Endothelial cell of umbilical vein (primary cell): Measurements from ENCODE around the gene TMEM151A. TPM values are rescaled to one million over a fixed set of nuclear protein-coding genes. Genes with fewer than 3 reads are reported as not detected.

ENCODE experiments used
- BruUV-seq: library from RNA; stranded (reverse); fragments of 400-500 nt; replicated peaks from 2 replicates; lab custom pipeline; 2021; lab: Mats Ljungman, UMichigan
- CTCF ChIA-PET: fragments of 300-600, 350-600 bp; sonication (Branson Sonifier 250); formaldehyde crosslinking; loops from one replicate; lab custom pipeline; 2021; ENCODE audit warnings: antibody characterized with exemption, inconsistent platforms; lab: Charles Lee
- POLR2A ChIA-PET: fragments of 300-600, 350-600 bp; sonication (Branson Sonifier 250); formaldehyde crosslinking; loops from one replicate; lab custom pipeline; 2021; ENCODE audit warnings: antibody characterized with exemption, inconsistent platforms; lab: Charles Lee
- DNase-seq: peaks from one replicate; pipeline ENCODE4 v3.0.0-alpha.2; 2011; ENCODE audit warnings: low read depth, low spot score
- FAIRE-seq: peaks from 2 replicates; lab custom pipeline; 2011; peaks lifted over from hg19 to GRCh38; lab: Jason Lieb, UNC
- H2AFZ ChIP-seq: 2 replicates; pipeline ENCODE4 v1.6.0; 2012; ENCODE audit warnings: low read depth, low read length, control low read depth, inconsistent platforms
- H3K27ac ChIP-seq: 2 replicates; pipeline ENCODE4 v1.5.1; 2011; ENCODE audit warnings: low read depth, mild to moderate bottlenecking, control low read depth, low read length, moderate library complexity; ENCODE audit not compliant: insufficient read depth
- H3K27me3 ChIP-seq, 2 experiments: 2 replicates each; pipeline versions ENCODE4 v1.6.0 to v1.6.1; 2011; ENCODE audit warnings: low read length in 2 of 2, mixed read lengths in 1 of 2; ENCODE audit not compliant: control insufficient read depth in 2 of 2, insufficient read depth in 2 of 2
- H3K36me3 ChIP-seq, 2 experiments: 2 replicates in 1 of 2; 3 replicates in 1 of 2; pipeline ENCODE4 v1.5.1; 2011; ENCODE audit warnings: low read length in 2 of 2, mild to moderate bottlenecking in 1 of 2, moderate library complexity in 1 of 2; ENCODE audit not compliant: control insufficient read depth in 2 of 2, insufficient read depth in 2 of 2; ENCODE audit errors: extremely low read depth in 1 of 2
- H3K4me1 ChIP-seq: 3 replicates; pipeline ENCODE4 v1.5.1; 2011; ENCODE audit warnings: mild to moderate bottlenecking, low read length; ENCODE audit not compliant: control insufficient read depth, insufficient read depth; ENCODE audit errors: extremely low read depth
- H3K4me2 ChIP-seq: 2 replicates; pipeline ENCODE4 v1.6.1; 2011; ENCODE audit warnings: low read length, control low read depth, mixed read lengths; ENCODE audit not compliant: insufficient read depth
- H3K4me3 ChIP-seq, 3 experiments: fragments of 200-600 bp in 1 of 3; sonication (generic), shearing (Covaris generic) in 1 of 3; replicated peaks in 1 of 3; 2 replicates each; pipeline ENCODE4 v1.5.1; 2011 to 2016; ENCODE audit warnings: control low read depth in 3 of 3, low read length in 3 of 3, mild to moderate bottlenecking in 2 of 3, inconsistent platforms in 1 of 3, low read depth in 1 of 3, moderate library complexity in 1 of 3; ENCODE audit not compliant: insufficient read depth in 1 of 3
- H3K79me2 ChIP-seq: 2 replicates; pipeline ENCODE4 v1.6.0; 2012; ENCODE audit warnings: low read length, inconsistent platforms; ENCODE audit not compliant: control insufficient read depth, insufficient read depth
- H3K9ac ChIP-seq: replicated peaks from 2 replicates; pipeline ENCODE3; 2011; ENCODE audit warnings: low read length, control low read depth; ENCODE audit not compliant: insufficient read depth; ENCODE audit errors: extremely low read depth
- H3K9me1 ChIP-seq: replicated peaks from 3 replicates; pipeline ENCODE4 v1.6.0; 2011; ENCODE audit warnings: mild to moderate bottlenecking, low read length; ENCODE audit not compliant: control insufficient read depth, insufficient read depth; ENCODE audit errors: extremely low read depth
- H3K9me3 ChIP-seq: replicated peaks from 2 replicates; pipeline ENCODE4 v1.5.1; 2012; ENCODE audit warnings: low read length, inconsistent platforms; ENCODE audit not compliant: control insufficient read depth, insufficient read depth
- H4K20me1 ChIP-seq: replicated peaks from 2 replicates; pipeline ENCODE3; 2011; ENCODE audit warnings: mild to moderate bottlenecking, low read length; ENCODE audit not compliant: control insufficient read depth, insufficient read depth; ENCODE audit errors: extremely low read depth
- CTCF ChIP-seq, 2 donors: IDR thresholded peaks; 1 replicate in 1 of 2; 2 replicates in 1 of 2; pipeline ENCODE4 v1.5.1; 2011; ENCODE audit warnings: low read length in 2 of 2, mild to moderate bottlenecking in 2 of 2, moderate library complexity in 2 of 2, control low read depth in 1 of 2, inconsistent platforms in 1 of 2, low read depth in 1 of 2; ENCODE audit not compliant: insufficient read depth in 1 of 2; ENCODE audit errors: extremely low read depth in 1 of 2
- EZH2 ChIP-seq: IDR thresholded peaks from 2 replicates; pipeline ENCODE4 v1.6.1; 2012; ENCODE audit warnings: borderline replicate concordance, low read depth, mild to moderate bottlenecking, moderate library complexity, low read length, inconsistent platforms; ENCODE audit not compliant: severe bottlenecking
- FOS ChIP-seq: IDR thresholded peaks from 2 replicates; pipeline ENCODE4 v1.6.1; 2011; ENCODE audit warnings: mild to moderate bottlenecking, low read length, moderate library complexity, borderline replicate concordance; ENCODE audit not compliant: insufficient read depth
- GATA2 ChIP-seq: IDR thresholded peaks from 2 replicates; pipeline ENCODE4 v1.7.0; 2011; ENCODE audit warnings: low read depth, mild to moderate bottlenecking, moderate library complexity, mixed read lengths, low read length; ENCODE audit not compliant: insufficient read length, insufficient read depth
- JUN ChIP-seq: IDR thresholded peaks from 2 replicates; pipeline ENCODE4 v1.6.1; 2011; ENCODE audit warnings: borderline replicate concordance, low read depth; ENCODE audit not compliant: insufficient read length, insufficient read depth
- MAX ChIP-seq: IDR thresholded peaks from 2 replicates; pipeline ENCODE4 v1.6.1; 2011; ENCODE audit not compliant: insufficient read depth, insufficient read length
- MYC ChIP-seq: IDR thresholded peaks from one replicate; pipeline ENCODE4 v1.6.1; 2011; ENCODE audit warnings: mild to moderate bottlenecking, low read depth, low read length
- POLR2A ChIP-seq: IDR thresholded peaks from 2 replicates; pipeline ENCODE4 v1.6.1; 2012; ENCODE audit warnings: low read depth, mild to moderate bottlenecking, control low read depth, low read length
- POLR2AphosphoS5 ChIP-seq: IDR thresholded peaks from 2 replicates; pipeline ENCODE4 v1.6.1; 2012; ENCODE audit warnings: low read depth, mild to moderate bottlenecking, control low read depth, low read length, moderate library complexity; ENCODE audit not compliant: insufficient read depth
- dilution Hi-C: fragments of 300-500 bp; cut with MboI; formaldehyde crosslinking; loops from one replicate; pipeline ENCODE4 v1.15.0; 2019; ENCODE audit warnings: low sequenced_read_pairs; ENCODE audit not compliant: extremely low pct_ligation_motif_present
- intact Hi-C: fragments of 100-400 bp; cut with micrococcal nuclease; formaldehyde crosslinking; loops from one replicate; pipeline ENCODE4 v1.10.0; 2022
- polyA plus RNA-seq, 4 experiments: library from polyadenylated mRNA; depleted of rRNA in 3 of 4; stranded (reverse) in 3 of 4; unstranded in 1 of 4; fragments of >200 nt; gene quantifications; 2 replicates each; pipeline versions ENCODE4 v1.2.1 to v1.2.3, GENCODE V29; 2011 to 2012; ENCODE audit warnings: missing spikeins in 1 of 4
- total RNA-seq: library from RNA; stranded (reverse); gene quantifications from 2 replicates; pipeline ENCODE4 v1.2.3, GENCODE V29; 2021

TMEM151A gene
- total and polyA plus RNA-seq, 2 donors (not counting 3 experiments of a cell fraction or from before 2014, with no cell fraction given), result not detected

GRCh38 chr11:66262696-66263095, 29.0 kb upstream of the TMEM151A start:
- Histone ChIP-seq H3K4me3 (no peak overlapping the region), H2AFZ (no peak overlapping the region), H3K79me2 (peaks cover 4% of the 10 kb centered on the region), H3K9me3 (no peaks in the 10 kb centered on the region), H3K36me3 (peaks cover 0 to 42% of the 10 kb centered on the region in 2 experiments), H3K9me1 (no peaks in the 10 kb centered on the region), H3K4me2 (no peak overlapping the region), H3K27me3 (no peaks in the 10 kb centered on the region), H3K4me1 (peaks cover 6% of the 10 kb centered on the region), H3K9ac (no peak overlapping the region), H3K27ac (no peak overlapping the region), H4K20me1 (no peaks in the 10 kb centered on the region)
- dilution Hi-C loops, result no loop called here
- FAIRE-seq (no peak), DNase-seq (no peak)
- intact Hi-C loops, result no loop called here
- BruUV-seq, result no TSS peak
- CTCF ChIA-PET, result interaction anchor here (2.3 kb wide), 1 partner anchor 20 kb away, joined by 7 read pairs; no protein-coding TSS in a partner anchor
- POLR2A ChIA-PET, result no interaction called here
- no peak for TF ChIP-seq MAX

- Histone ChIP-seq H2AFZ (no peak overlapping the region), H3K4me2 (no peak overlapping the region), H3K4me1 (peaks cover 10% of the 10 kb centered on the region), H3K27ac (no peak overlapping the region), H3K9me3 (no peaks in the 10 kb centered on the region), H4K20me1 (no peaks in the 10 kb centered on the region), H3K9ac (no peak overlapping the region), H3K36me3 (peaks cover 0 to 42% of the 10 kb centered on the region in 2 experiments), H3K9me1 (no peaks in the 10 kb centered on the region), H3K4me3 (no peak overlapping the region), H3K79me2 (peaks cover 4% of the 10 kb centered on the region), H3K27me3 (no peaks in the 10 kb centered on the region)
- DNase-seq (no peak), FAIRE-seq (no peak)
- intact Hi-C loops, result no loop called here
- CTCF ChIA-PET, result interaction anchor here (2.3 kb wide), 1 partner anchor 19 kb away, joined by 7 read pairs; no protein-coding TSS in a partner anchor
- POLR2A ChIA-PET, result no interaction called here
- BruUV-seq, result no TSS peak
- dilution Hi-C loops, result no loop called here
- no peak for TF ChIP-seq GATA2
- TF ChIP-seq POLR2AphosphoS5, result no peak
- no peak for TF ChIP-seq JUN
- no peak for TF ChIP-seq MAX
- TF ChIP-seq MYC, result no peak
- TF ChIP-seq EZH2, result no peak
- no peak for TF ChIP-seq POLR2A
- TF ChIP-seq CTCF (IDR thresholded peaks at IDR 0.05; ENCODE audit: extremely low read depth in 1 of 2, insufficient read depth in 1 of 2, low read depth in 1 of 2, low read length in 2 of 2), result no peak
- TF ChIP-seq FOS, result no peak
These were observed 28.5 kb upstream of the TMEM151A start for GRCh38 chr11:66263231-66263630.
